GM12864 (cell line): ENCODE data around the gene GXYLT1.

Experiments used
- DNase-seq: peaks from one replicate; pipeline ENCODE4 v3.0.0-alpha.2; 2011; ENCODE audit warnings: low read depth
- H3K4me3 ChIP-seq: 2 replicates; pipeline ENCODE4 v1.5.1; 2011; ENCODE audit warnings: mild to moderate bottlenecking, low read depth, low read length, control low read depth
- CTCF ChIP-seq: IDR thresholded peaks from 2 replicates; pipeline ENCODE4 v1.5.1; 2011; ENCODE audit warnings: low read depth, mild to moderate bottlenecking, moderate library complexity, low read length, control low read depth, inconsistent platforms; ENCODE audit errors: missing control alignments

GXYLT1 gene

GRCh38 chr12:42167711-42168110 lies 23.0 kb upstream of the GXYLT1 start:
- no peak overlapping the region for H3K4me3 ChIP-seq
- no peak for DNase-seq
- TF ChIP-seq CTCF, result no peak

GRCh38 chr12:42166501-42166900 lies 21.8 kb upstream of the GXYLT1 start:
- TF ChIP-seq CTCF, result no peak
- H3K4me3 ChIP-seq, result no peak overlapping the region
- no peak for DNase-seq

- TF ChIP-seq CTCF, result no peak
- H3K4me3 ChIP-seq, result no peak overlapping the region
- DNase-seq, result no peak
Measured at GRCh38 chr12:42163913-42164312, 19.2 kb upstream of the GXYLT1 start.

- no peak for TF ChIP-seq CTCF
- no peak overlapping the region for H3K4me3 ChIP-seq
- no peak for DNase-seq
Measured at GRCh38 chr12:42162965-42163364, 18.3 kb upstream of the GXYLT1 start.

- DNase-seq, result no peak
- no peak overlapping the region for H3K4me3 ChIP-seq
- TF ChIP-seq CTCF, result no peak
Measured at GRCh38 chr12:42162193-42162592, 17.5 kb upstream of the GXYLT1 start.

- no peak for DNase-seq
- no peak for TF ChIP-seq CTCF
- no peak overlapping the region for H3K4me3 ChIP-seq
Measured at GRCh38 chr12:42161529-42161928, 16.9 kb upstream of the GXYLT1 start.

GRCh38 chr12:42156232-42156631 lies 11.6 kb upstream of the GXYLT1 start:
- no peak overlapping the region for H3K4me3 ChIP-seq
- no peak for TF ChIP-seq CTCF
- no peak for DNase-seq
